NCI-H2171 (cell line): ENCODE results near the gene OPTN.
"Not testable (repeated sequence)": the region's sequence is repeated elsewhere in the genome, so short reads cannot be mapped to it uniquely, and the experiment has no call there.

Experiments used
- DNase-seq: peaks from one replicate; lab custom pipeline; 2025; lab: John Stamatoyannopoulos, UW

The OPTN gene

GRCh38 chr10:13120786-13121499 lies 21.0 kb downstream of the OPTN start:
- no peak for DNase-seq

GRCh38 chr10:13121500-13121854 lies 21.5 kb downstream of the OPTN start:
- no peak for DNase-seq

- DNase-seq, result no peak
Observed at GRCh38 chr10:13136651-13137050, 36.7 kb downstream of the OPTN start.

GRCh38 chr10:13139150-13139549 lies 39.2 kb downstream of the OPTN start:
- peak; percentile 29 for DNase-seq

GRCh38 chr10:13139676-13140075 lies 39.7 kb downstream of the OPTN start:
- no peak for DNase-seq

- no peak for DNase-seq
Observed at GRCh38 chr10:13140627-13141190, 40.7 kb downstream of the OPTN start.

GRCh38 chr10:13143766-13144165 lies 43.8 kb downstream of the OPTN start:
- DNase-seq, result no peak

- DNase-seq, result no peak
Observed at GRCh38 chr10:13144814-13145213, 44.9 kb downstream of the OPTN start.

- DNase-seq, result no peak
Observed at GRCh38 chr10:13146379-13146778, 46.4 kb downstream of the OPTN start.

- DNase-seq, result no peak
Observed at GRCh38 chr10:13147161-13147560, 47.2 kb downstream of the OPTN start.

- DNase-seq, result no peak
Observed at GRCh38 chr10:13152296-13152695, 52.3 kb downstream of the OPTN start.

- not testable (repeated sequence) for DNase-seq
Observed at GRCh38 chr10:13155860-13156259, 55.9 kb downstream of the OPTN start.

- DNase-seq, result no peak
Observed at GRCh38 chr10:13158401-13158800, 58.4 kb downstream of the OPTN start.

- peak; percentile 90 for DNase-seq
Observed at GRCh38 chr10:13160934-13161856, 61.2 kb downstream of the OPTN start, which contains the start of gene MCM10. Gene MCM10 (plus strand): TSS chr10:13161558. CDS start chr10:13164203, 2,645 bp downstream.

GRCh38 chr10:13161857-13162271 lies 61.9 kb downstream of the OPTN start:
- DNase-seq, result no peak

- DNase-seq, result no peak
Observed at GRCh38 chr10:13163859-13164258, 63.9 kb downstream of the OPTN start.

GRCh38 chr10:13165177-13165576 lies 65.2 kb downstream of the OPTN start:
- no peak for DNase-seq

- no peak for DNase-seq
Observed at GRCh38 chr10:13167568-13167967, 67.6 kb downstream of the OPTN start.

- peak; percentile 26 for DNase-seq
Observed at GRCh38 chr10:13168781-13169180, 68.8 kb downstream of the OPTN start.

- DNase-seq, result no peak
Observed at GRCh38 chr10:13173616-13174015, 73.7 kb downstream of the OPTN start.

- DNase-seq, result no peak
Observed at GRCh38 chr10:13180788-13181187, 80.8 kb downstream of the OPTN start.

GRCh38 chr10:13182424-13182823 lies 82.5 kb downstream of the OPTN start:
- DNase-seq, result no peak

- DNase-seq, result no peak
Observed at GRCh38 chr10:13183625-13184024, 83.7 kb downstream of the OPTN start.
